ENCODE data around the gene ADGRB2.

Gene ADGRB2

DNA sequence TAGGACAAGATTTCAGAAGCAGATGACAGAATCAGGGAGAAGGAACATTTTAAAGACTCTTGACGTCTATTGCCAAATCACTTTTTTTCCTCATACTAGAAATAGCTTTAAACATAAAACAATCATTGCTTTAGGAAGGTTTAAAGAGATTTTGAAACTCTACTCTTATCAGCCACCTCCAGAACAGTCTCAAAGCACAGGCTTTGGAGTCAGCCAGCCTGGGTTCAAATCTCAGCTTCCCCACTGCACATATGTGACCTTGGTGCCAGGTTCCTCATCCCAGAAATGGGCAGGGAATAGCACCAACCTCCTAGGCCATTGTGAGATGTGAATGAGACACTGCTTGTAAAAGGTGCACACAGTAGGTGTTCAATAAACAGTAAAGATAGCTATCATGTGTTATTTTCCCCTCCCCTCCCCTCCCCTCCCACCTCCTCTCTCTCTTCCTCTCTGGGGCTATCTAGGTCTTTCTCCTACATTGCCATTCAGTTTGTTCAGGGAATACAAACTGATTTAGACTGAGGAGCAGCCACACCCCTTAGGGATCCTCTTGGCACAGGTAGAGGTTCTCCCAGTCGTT, 31.0 kb upstream of the ADGRB2 start:
- H3K4me3 ChIP-seq (replicated peaks; ENCODE audit: low read depth, low read length), result no peak overlapping the region
- DNase-seq (ENCODE audit: low read depth), result no peak
- TF ChIP-seq, protein P1, sequence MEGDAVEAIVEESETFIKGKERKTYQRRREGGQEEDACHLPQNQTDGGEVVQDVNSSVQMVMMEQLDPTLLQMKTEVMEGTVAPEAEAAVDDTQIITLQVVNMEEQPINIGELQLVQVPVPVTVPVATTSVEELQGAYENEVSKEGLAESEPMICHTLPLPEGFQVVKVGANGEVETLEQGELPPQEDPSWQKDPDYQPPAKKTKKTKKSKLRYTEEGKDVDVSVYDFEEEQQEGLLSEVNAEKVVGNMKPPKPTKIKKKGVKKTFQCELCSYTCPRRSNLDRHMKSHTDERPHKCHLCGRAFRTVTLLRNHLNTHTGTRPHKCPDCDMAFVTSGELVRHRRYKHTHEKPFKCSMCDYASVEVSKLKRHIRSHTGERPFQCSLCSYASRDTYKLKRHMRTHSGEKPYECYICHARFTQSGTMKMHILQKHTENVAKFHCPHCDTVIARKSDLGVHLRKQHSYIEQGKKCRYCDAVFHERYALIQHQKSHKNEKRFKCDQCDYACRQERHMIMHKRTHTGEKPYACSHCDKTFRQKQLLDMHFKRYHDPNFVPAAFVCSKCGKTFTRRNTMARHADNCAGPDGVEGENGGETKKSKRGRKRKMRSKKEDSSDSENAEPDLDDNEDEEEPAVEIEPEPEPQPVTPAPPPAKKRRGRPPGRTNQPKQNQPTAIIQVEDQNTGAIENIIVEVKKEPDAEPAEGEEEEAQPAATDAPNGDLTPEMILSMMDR (IDR thresholded peaks at IDR 0.05; ENCODE audit: low read length, missing control alignments), result no peak

DNA sequence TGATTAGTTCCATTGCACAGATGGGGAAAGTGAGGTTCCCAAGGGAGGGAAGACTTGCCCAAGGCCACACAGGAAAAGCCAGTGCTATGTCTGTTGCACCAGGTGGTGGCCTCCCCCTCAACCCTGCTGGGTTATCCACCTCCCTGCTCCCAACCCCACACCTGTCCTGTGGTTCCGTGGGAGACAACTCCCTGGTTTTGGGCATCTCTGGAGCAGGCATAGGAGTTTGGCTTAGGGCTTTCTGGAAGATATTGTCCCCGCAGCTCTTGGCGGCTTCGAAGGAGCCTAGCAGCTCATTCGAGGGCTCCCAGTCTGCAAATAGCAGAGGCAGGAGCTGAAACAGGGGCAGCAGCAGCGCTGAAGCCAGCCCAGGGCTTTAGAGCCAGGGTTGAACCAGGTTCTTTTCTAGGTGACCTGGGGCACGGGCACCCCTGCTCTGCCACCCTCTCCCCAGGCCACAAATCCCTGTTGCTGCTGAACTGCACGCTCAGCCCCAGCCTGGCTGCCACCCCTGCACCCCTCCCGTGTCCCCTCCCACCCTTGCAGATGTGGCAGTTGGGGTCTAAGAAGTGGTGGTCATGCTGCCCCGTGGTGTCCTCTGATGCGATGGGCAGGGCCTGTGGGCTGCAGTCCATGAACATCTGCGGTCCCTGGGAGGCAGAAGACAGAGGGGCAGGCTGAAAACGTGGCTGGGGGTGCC, 29.6 kb upstream of the ADGRB2 start:
- no peak overlapping the region for H3K4me3 ChIP-seq (replicated peaks; ENCODE audit: low read depth, low read length)
- no peak for DNase-seq (ENCODE audit: low read depth)
- TF ChIP-seq, protein P1 (IDR thresholded peaks at IDR 0.05; ENCODE audit: low read length, missing control alignments), result no peak

DNA sequence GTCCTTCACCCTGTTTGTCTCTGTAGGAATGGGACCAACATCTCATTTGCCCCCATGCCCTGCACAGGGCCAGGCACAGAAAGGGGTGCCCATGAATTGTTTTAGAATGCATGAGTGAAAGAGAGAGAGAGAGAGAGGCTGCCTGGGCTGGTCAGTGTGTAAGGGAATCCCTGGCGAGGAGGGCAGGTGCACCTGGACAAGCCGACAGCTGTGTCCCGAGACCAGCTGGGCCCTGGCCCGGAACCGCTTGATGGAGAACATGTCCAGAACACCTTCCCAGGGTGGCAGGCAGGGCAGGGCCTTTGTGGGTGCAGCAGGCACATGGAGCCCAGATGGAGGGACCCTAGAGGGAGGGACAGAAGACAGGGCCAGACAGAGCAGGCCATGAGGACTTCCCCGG, 28.9 kb upstream of the ADGRB2 start:
- no peak for DNase-seq (ENCODE audit: low read depth)
- TF ChIP-seq, protein P1 (IDR thresholded peaks at IDR 0.05; ENCODE audit: low read length, missing control alignments), result no peak
- H3K4me3 ChIP-seq (replicated peaks; ENCODE audit: low read depth, low read length), result no peak overlapping the region

DNA sequence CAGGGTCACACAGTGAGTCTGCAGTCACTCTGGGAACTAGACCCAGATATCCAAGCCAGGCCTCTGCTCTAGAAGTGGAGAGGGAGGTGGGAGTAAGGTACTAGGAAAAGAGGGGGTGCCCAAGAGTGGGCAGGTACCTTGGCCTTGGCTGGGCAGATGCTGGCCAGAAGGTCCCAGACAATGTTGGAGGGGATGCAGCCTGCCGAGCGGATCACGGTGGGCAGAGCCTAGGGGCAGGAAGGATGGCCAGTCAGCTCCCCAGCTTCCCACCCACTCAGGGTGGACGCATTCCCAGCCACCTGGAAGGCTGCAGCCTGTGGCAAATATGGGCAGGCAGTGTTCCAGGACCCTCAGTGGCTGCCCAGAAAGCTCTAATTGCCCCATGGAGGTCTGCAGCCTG, 28.4 kb upstream of the ADGRB2 start:
- TF ChIP-seq, protein P1 (IDR thresholded peaks at IDR 0.05; ENCODE audit: low read length, missing control alignments), result no peak
- DNase-seq (ENCODE audit: low read depth), result no peak
- no peak overlapping the region for H3K4me3 ChIP-seq (replicated peaks; ENCODE audit: low read depth, low read length)

DNA sequence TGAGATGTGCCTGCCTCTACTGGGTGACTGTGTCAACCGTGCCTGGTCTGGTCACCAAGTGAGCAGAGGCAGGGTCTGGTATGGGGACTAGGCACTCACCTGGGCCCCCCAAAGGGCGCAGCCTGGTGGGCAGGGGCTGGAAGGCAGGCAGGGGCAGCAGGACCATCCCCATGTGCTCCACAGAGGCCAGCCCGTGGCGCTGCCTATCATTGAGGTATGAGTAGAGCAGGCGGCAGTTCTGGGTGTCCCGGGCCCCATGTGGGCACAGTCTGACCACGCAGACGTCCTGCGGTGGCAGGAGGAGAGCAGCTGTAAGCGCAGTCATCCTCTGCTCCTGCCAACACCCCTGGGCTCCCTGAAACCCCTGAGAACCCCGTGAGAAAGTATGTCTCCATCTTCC, 28.0 kb upstream of the ADGRB2 start:
- TF ChIP-seq, protein P1 (IDR thresholded peaks at IDR 0.05; ENCODE audit: low read length, missing control alignments), result no peak
- DNase-seq (ENCODE audit: low read depth), result no peak
- H3K4me3 ChIP-seq (replicated peaks; ENCODE audit: low read depth, low read length), result no peak overlapping the region

DNA sequence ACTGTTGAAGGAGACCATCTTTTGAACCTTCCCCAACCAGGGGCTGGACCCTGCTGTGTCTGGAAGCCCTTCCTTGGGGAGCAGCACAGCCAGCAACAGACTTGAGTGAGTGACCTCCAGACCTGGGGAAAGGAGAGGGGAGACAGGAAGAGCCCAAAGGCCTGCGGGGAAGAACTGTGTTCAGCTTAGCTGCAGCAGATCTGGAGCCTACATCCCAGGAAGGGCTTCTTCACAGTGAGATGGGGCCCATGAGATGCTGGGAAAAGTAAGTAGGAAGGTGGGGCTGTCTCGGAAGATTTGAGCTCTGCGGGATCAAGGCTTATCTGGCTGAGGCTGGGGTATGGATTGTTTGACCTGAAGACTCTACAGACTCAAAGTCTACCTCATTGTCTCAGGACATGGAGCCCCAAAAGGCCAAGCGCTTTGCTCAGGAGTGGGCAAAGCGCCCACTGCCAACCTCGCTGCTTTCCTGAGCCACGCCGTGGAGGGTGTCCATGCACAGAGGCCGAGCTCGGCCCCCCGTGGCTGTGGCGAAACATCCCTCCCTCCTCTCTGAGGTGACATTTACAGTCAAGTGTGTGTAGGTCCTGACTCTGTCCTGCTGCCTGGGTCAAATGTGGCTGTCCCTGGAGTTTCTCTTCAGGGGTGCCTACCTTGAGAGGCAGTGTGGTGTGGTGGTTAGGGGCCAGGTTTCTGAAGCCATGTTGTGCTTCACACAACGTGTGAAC, 27.2 kb upstream of the ADGRB2 start:
- DNase-seq (ENCODE audit: low read depth), result no peak
- no peak overlapping the region for H3K4me3 ChIP-seq (replicated peaks; ENCODE audit: low read depth, low read length)
- TF ChIP-seq, protein P1 (IDR thresholded peaks at IDR 0.05; ENCODE audit: low read length, missing control alignments), result no peak

Measured in fibroblast of pulmonary artery (primary cell).